ACC112 (cell line): ENCODE results near the gene BZW2.

Source experiments
- H2AFZ ChIP-seq: fragments of 200-600 bp; sonication (generic); one replicate; pipeline ENCODE4 v1.6.0; 2017; ENCODE audit warnings: antibody characterized with exemption, low read length; ENCODE audit not compliant: unreplicated experiment
- H3K27ac ChIP-seq: fragments of 200-600 bp; sonication (generic); 2 replicates; pipeline ENCODE4 v1.5.1; 2014; ENCODE audit warnings: low read depth, mild to moderate bottlenecking, antibody characterized with exemption, low read length, moderate library complexity
- H3K27me3 ChIP-seq: fragments of 200-600 bp; sonication (generic); 2 replicates; pipeline ENCODE4 v1.6.1; 2014; ENCODE audit warnings: mild to moderate bottlenecking, antibody characterized with exemption, low read length, moderate library complexity, mixed read lengths; ENCODE audit not compliant: insufficient read depth
- H3K36me3 ChIP-seq: fragments of 200-600 bp; sonication (generic); 2 replicates; pipeline ENCODE4 v1.6.1; 2016; ENCODE audit warnings: mild to moderate bottlenecking, antibody characterized with exemption, low read length, moderate library complexity, mixed read lengths; ENCODE audit not compliant: insufficient read depth
- H3K4me1 ChIP-seq: fragments of 200-600 bp; sonication (generic); one replicate; pipeline ENCODE4 v1.6.1; 2016; ENCODE audit warnings: low read length, mixed read lengths; ENCODE audit not compliant: insufficient read depth, unreplicated experiment, control insufficient read depth
- H3K4me3 ChIP-seq: fragments of 200-600 bp; sonication (generic); 2 replicates; pipeline ENCODE4 v1.5.1; 2014; ENCODE audit warnings: mild to moderate bottlenecking, low read depth, low read length
- H3K79me2 ChIP-seq: fragments of 200-600 bp; sonication (generic); one replicate; pipeline ENCODE4 v1.6.0; 2016; ENCODE audit warnings: low read length; ENCODE audit not compliant: control insufficient read depth, unreplicated experiment, insufficient read depth

The BZW2 gene

GRCh38 chr7:16616542-16616941 lies 29.4 kb upstream of the BZW2 start:
- no peak overlapping the region for H3K27ac ChIP-seq
- H3K79me2 ChIP-seq = no peaks in the 10 kb centered on the region
- no peak overlapping the region for H3K4me3 ChIP-seq
- no peaks in the 10 kb centered on the region for H3K4me1 ChIP-seq
- no peak overlapping the region for H2AFZ ChIP-seq
- peaks cover 14% of the 10 kb centered on the region for H3K36me3 ChIP-seq
- no peaks in the 10 kb centered on the region for H3K27me3 ChIP-seq

DNA sequence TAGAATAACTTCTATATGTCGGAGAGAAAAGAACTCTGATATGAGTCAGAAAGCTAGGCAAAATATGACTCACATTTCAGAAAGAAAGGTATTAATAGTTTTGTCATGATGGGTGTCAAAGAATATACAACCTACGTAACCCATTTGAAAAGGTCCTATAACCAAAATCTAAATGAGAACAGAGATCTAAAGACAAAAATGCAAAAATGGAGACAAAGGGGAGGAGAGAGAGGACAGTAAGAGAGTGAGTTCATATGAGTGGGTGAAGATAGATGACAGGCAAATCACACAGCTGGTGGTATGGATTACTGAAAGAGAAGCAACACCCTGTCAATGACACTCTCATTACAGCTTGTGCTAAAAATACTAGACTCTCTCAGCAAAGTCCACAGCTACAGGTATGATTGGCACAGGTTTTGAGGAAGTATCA lies 26.0 kb upstream of the BZW2 start:
- H3K27me3 ChIP-seq = no peaks in the 10 kb centered on the region
- H3K36me3 ChIP-seq = peaks cover 19% of the 10 kb centered on the region
- H3K4me1 ChIP-seq = no peaks in the 10 kb centered on the region
- H2AFZ ChIP-seq = no peak overlapping the region
- H3K27ac ChIP-seq = no peak overlapping the region
- H3K79me2 ChIP-seq = no peaks in the 10 kb centered on the region
- H3K4me3 ChIP-seq = no peak overlapping the region

GRCh38 chr7:16626388-16626787 lies 19.6 kb upstream of the BZW2 start:
- Histone ChIP-seq H3K4me1 (no peaks in the 10 kb centered on the region), H3K4me3 (no peak overlapping the region), H2AFZ (no peak overlapping the region), H3K36me3 (peaks cover 6% of the 10 kb centered on the region), H3K79me2 (no peaks in the 10 kb centered on the region), H3K27ac (no peak overlapping the region), H3K27me3 (no peaks in the 10 kb centered on the region)

DNA sequence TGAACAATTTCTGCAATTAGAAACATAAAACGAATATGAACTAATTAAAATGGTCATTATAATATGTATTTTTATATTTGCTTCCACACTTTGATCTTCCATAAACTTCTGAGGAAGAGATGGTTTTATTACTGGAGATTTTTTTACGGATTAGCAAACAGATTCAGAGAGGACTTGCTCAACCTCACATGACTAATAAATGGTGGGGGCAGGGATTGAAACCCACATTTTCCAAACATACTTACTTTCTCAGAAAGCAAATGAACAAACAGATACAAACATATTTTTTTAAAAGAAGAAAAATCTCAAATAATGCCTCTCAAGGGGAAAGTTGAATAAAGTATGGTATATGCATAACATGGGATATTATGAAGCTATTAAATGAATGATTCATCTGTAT lies 18.7 kb upstream of the BZW2 start:
- no peaks in the 10 kb centered on the region for H3K79me2 ChIP-seq
- no peak overlapping the region for H3K27ac ChIP-seq
- no peak overlapping the region for H2AFZ ChIP-seq
- no peaks in the 10 kb centered on the region for H3K27me3 ChIP-seq
- H3K4me1 ChIP-seq = no peaks in the 10 kb centered on the region
- no peak overlapping the region for H3K4me3 ChIP-seq
- H3K36me3 ChIP-seq = peaks cover under 1% of the 10 kb centered on the region

GRCh38 chr7:16630654-16631053 lies 15.3 kb upstream of the BZW2 start:
- no peak overlapping the region for H2AFZ ChIP-seq
- no peaks in the 10 kb centered on the region for H3K4me1 ChIP-seq
- no peak overlapping the region for H3K27ac ChIP-seq
- no peaks in the 10 kb centered on the region for H3K79me2 ChIP-seq
- no peaks in the 10 kb centered on the region for H3K27me3 ChIP-seq
- no peak overlapping the region for H3K4me3 ChIP-seq
- no peaks in the 10 kb centered on the region; the same call in 1 of the 2 replicates for H3K36me3 ChIP-seq

- H3K4me3 ChIP-seq = no peak overlapping the region
- no peaks in the 10 kb centered on the region for H3K27me3 ChIP-seq
- H3K36me3 ChIP-seq = no peaks in the 10 kb centered on the region; the same call in 1 of the 2 replicates
- H3K79me2 ChIP-seq = peaks cover 2% of the 10 kb centered on the region
- H2AFZ ChIP-seq = no peak overlapping the region
- no peak overlapping the region for H3K27ac ChIP-seq
- peaks cover 9% of the 10 kb centered on the region for H3K4me1 ChIP-seq
Measured at GRCh38 chr7:16634271-16634738, 11.7 kb upstream of the BZW2 start.

- no peak overlapping the region for H3K27ac ChIP-seq
- no peaks in the 10 kb centered on the region; the same call in 1 of the 2 replicates for H3K36me3 ChIP-seq
- no peaks in the 10 kb centered on the region for H3K27me3 ChIP-seq
- no peak overlapping the region for H3K4me3 ChIP-seq
- H2AFZ ChIP-seq = no peak overlapping the region
- H3K79me2 ChIP-seq = peaks cover 9% of the 10 kb centered on the region
- peaks cover 9% of the 10 kb centered on the region for H3K4me1 ChIP-seq
Measured at GRCh38 chr7:16636555-16637101, 9.4 kb upstream of the BZW2 start.

DNA sequence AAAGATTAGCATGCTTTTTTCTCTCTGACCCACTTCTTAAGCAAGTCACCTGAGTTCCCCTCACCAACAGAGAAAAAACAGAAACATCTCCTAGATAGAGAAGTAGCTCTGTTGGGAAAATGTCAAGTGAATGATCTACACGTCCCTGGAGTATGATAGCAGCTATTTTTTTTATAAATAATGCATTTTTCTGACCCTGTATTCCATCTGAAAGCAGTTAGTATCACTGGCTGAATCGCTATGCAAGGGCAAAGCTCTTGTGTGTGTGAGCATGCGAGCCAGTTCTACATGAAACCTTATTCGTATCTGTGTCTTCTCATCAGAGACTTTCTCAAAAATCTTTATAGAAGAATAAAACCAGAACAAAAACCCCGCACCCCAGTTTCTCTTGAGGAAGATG lies 8.6 kb upstream of the BZW2 start:
- H3K27me3 ChIP-seq = no peaks in the 10 kb centered on the region
- H3K4me1 ChIP-seq = peaks cover 9% of the 10 kb centered on the region
- H2AFZ ChIP-seq = no peak overlapping the region
- peaks cover 15% of the 10 kb centered on the region for H3K79me2 ChIP-seq
- no peak overlapping the region for H3K4me3 ChIP-seq
- H3K27ac ChIP-seq = no peak overlapping the region
- H3K36me3 ChIP-seq = no peaks in the 10 kb centered on the region; the same call in 1 of the 2 replicates

DNA sequence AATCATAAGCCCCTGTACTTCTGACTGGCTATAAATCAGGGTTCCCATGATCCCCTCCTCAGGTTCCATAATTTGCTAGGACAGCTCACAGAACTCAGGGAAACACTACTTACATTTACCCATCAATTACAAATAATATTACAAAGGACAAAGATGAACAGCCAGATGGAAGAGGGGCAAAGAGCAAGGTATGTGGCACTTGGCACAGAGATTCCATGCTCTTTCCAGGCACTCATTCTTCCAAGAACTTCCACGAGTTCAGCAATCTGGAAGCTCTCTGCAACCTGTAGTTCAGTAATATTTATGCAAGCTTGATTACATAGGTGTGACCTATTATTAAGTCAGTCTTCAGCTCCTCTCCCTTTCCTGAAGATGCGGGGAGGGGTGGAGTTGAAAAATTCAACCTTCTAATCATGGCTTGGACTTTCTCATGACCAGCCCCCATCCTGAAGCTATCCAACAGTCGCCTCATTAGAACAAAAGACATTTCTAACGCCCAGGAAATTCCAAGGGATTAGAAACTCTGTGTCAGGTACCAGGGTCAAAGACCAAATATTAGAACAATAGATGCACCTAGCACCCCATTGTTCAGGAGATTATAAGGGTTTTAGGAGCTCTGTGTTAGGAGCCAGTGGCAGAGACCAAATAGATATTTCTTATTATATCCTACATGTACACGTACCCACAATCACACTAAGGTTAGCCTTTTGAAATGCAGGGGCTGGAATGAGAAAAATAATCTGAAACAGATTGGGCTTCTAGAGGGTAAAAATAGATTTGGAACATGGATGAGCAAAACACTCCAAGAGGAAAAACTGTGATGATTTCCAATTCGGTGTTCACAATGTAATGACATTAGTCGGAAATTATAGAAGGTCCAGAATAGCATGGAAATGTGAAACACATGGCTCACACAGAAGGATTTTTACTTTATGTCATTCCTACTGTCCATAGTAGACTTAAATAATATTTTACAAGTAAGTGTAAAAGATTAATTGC lies 7.4 kb upstream of the BZW2 start:
- peaks cover 17% of the 10 kb centered on the region for H3K4me1 ChIP-seq
- H2AFZ ChIP-seq = no peak overlapping the region
- no peaks in the 10 kb centered on the region for H3K27me3 ChIP-seq
- H3K27ac ChIP-seq = no peak overlapping the region
- no peak overlapping the region for H3K4me3 ChIP-seq
- H3K79me2 ChIP-seq = peaks cover 25% of the 10 kb centered on the region
- H3K36me3 ChIP-seq = no peaks in the 10 kb centered on the region; the same call in 1 of the 2 replicates

DNA sequence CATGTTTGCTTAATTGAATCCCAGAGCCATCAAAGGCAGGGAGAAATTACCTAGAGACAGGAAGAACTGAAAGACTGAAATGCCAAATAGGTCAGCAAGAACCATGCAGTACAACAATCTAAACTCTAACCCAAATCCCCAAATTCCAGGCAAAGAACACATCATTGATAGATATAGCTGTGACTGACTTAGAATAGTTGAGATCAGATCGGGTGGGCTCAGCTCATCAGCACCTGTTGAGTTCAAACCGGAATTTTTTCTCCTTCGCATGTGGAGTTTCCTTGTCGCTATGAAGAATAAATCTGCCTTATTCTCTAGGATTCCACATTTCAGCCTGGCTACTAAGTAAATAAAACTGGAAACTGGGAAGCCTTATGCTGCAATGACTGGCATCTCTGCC lies 1.8 kb upstream of the BZW2 start:
- H3K27me3 ChIP-seq = no peaks in the 10 kb centered on the region
- peak overlapping the region; percentile 97 for H2AFZ ChIP-seq
- H3K79me2 ChIP-seq = peaks cover 64% of the 10 kb centered on the region
- H3K36me3 ChIP-seq = no peaks in the 10 kb centered on the region
- H3K4me3 ChIP-seq = peak overlapping the region; percentile 98
- H3K27ac ChIP-seq = no peak overlapping the region
- peaks cover 34% of the 10 kb centered on the region for H3K4me1 ChIP-seq
